GM23338 (cell line): ENCODE results near the gene DIO2. TPM values are rescaled to one million over a fixed set of nuclear protein-coding genes. Genes with fewer than 3 reads are reported as not detected.

Experiments
- ATAC-seq: fragments of 200-7000 bp; cut with Tn5 transposase; 3 replicates; pipeline ENCODE4 v1.9.1; 2020
- DNase-seq: peaks from one replicate; pipeline ENCODE4 v3.0.0-alpha.2; 2015; ENCODE audit warnings: low spot score
- H2AFZ ChIP-seq: fragments of 200-600 bp; sonication (generic); 2 replicates; pipeline ENCODE4 v1.8.0; 2016; ENCODE audit warnings: antibody characterized with exemption, mild to moderate bottlenecking, moderate library complexity
- H3F3A ChIP-seq: fragments of 200-600 bp; sonication (generic); replicated peaks from 2 replicates; pipeline ENCODE4 v1.8.0; 2017; ENCODE audit warnings: antibody characterized with exemption, mixed run types, low read depth
- H3K27ac ChIP-seq: fragments of 200-600 bp; sonication (generic); 2 replicates; pipeline ENCODE4 v1.6.1; 2016; ENCODE audit warnings: low read depth
- H3K27me3 ChIP-seq: fragments of 200-600 bp; sonication (generic); 2 replicates; pipeline ENCODE4 v1.8.0; 2016; ENCODE audit warnings: mild to moderate bottlenecking, mixed run types, moderate library complexity; ENCODE audit not compliant: insufficient read depth
- H3K36me3 ChIP-seq: fragments of 200-600 bp; sonication (generic); 2 replicates; pipeline ENCODE4 v1.8.0; 2016; ENCODE audit warnings: mild to moderate bottlenecking; ENCODE audit not compliant: insufficient read depth
- H3K4me1 ChIP-seq: fragments of 200-600 bp; sonication (generic); 2 replicates; pipeline ENCODE4 v1.8.0; 2016; ENCODE audit warnings: mild to moderate bottlenecking, moderate library complexity; ENCODE audit not compliant: insufficient read depth
- H3K4me2 ChIP-seq: fragments of 200-600 bp; sonication (generic); 2 replicates; pipeline ENCODE4 v1.7.1; 2017; ENCODE audit warnings: mixed run types
- H3K4me3 ChIP-seq: fragments of 200-600 bp; sonication (generic); 2 replicates; pipeline ENCODE4 v1.6.1; 2016; ENCODE audit warnings: mixed run types
- H3K79me2 ChIP-seq: fragments of 200-600 bp; sonication (generic); replicated peaks from 2 replicates; pipeline ENCODE4 v1.8.0; 2017; ENCODE audit warnings: mild to moderate bottlenecking; ENCODE audit not compliant: insufficient read depth
- H3K9me2 ChIP-seq: fragments of 200-600 bp; sonication (generic); 2 replicates; pipeline ENCODE4 v1.8.0; 2017; ENCODE audit not compliant: insufficient read depth
- H4K20me1 ChIP-seq: fragments of 200-600 bp; sonication (generic); replicated peaks from 2 replicates; pipeline ENCODE4 v1.8.0; 2017; ENCODE audit warnings: mild to moderate bottlenecking; ENCODE audit not compliant: insufficient read depth
- H3K27ac Mint-ChIP-seq: 2 replicates; pipeline ENCODE4 v1.8.0; 2020; ENCODE audit warnings: inconsistent platforms, mild to moderate bottlenecking, moderate library complexity, mixed read lengths
- H3K27me3 Mint-ChIP-seq: 3 replicates; pipeline ENCODE4 v1.8.0; 2022; ENCODE audit warnings: low read depth, mild to moderate bottlenecking, moderate library complexity, mixed read lengths, inconsistent platforms; ENCODE audit not compliant: insufficient read depth, poor library complexity
- H3K36me3 Mint-ChIP-seq: 3 replicates; pipeline ENCODE4 v1.8.0; 2021; ENCODE audit warnings: low read depth, mild to moderate bottlenecking, inconsistent platforms, moderate library complexity, mixed read lengths
- H3K4me1 Mint-ChIP-seq: 3 replicates; pipeline ENCODE4 v1.8.0; 2020; ENCODE audit warnings: mild to moderate bottlenecking, inconsistent platforms, mixed read lengths
- H3K4me3 Mint-ChIP-seq: 3 replicates; pipeline ENCODE4 v1.8.0; 2021; ENCODE audit warnings: moderate library complexity, mild to moderate bottlenecking, inconsistent platforms, mixed read lengths
- H3K9me3 Mint-ChIP-seq: 3 replicates; pipeline ENCODE4 v1.8.0; 2020; ENCODE audit warnings: moderate library complexity, mild to moderate bottlenecking, inconsistent platforms, mixed read lengths
- JUNB ChIP-seq: IDR thresholded peaks from one replicate; pipeline ENCODE4 v1.6.1; 2016; ENCODE audit warnings: antibody characterized with exemption; ENCODE audit not compliant: unreplicated experiment
- NANOG ChIP-seq: IDR thresholded peaks from 2 replicates; pipeline ENCODE4 v1.6.1; 2016; ENCODE audit warnings: antibody characterized with exemption, borderline replicate concordance
- POLR2AphosphoS5 ChIP-seq: IDR thresholded peaks from 2 replicates; pipeline ENCODE4 v1.6.1; 2016; ENCODE audit warnings: antibody characterized with exemption, low read depth
- STAT1 ChIP-seq: IDR thresholded peaks from one replicate; pipeline ENCODE4 v1.6.1; 2016; ENCODE audit warnings: antibody characterized with exemption; ENCODE audit not compliant: unreplicated experiment
- ZNF114 ChIP-seq: fragments of 250-450 bp; sonication (Bioruptor Pico); IDR thresholded peaks from 2 replicates; pipeline ENCODE4 v1.5.0; 2020; ENCODE audit warnings: mild to moderate bottlenecking, moderate library complexity
- ZNF331 ChIP-seq: fragments of 250-450 bp; sonication (Bioruptor Pico); IDR thresholded peaks from 2 replicates; pipeline ENCODE4 v1.5.0; 2020; ENCODE audit warnings: low read depth, mild to moderate bottlenecking, moderate library complexity
- polyA plus RNA-seq: library from polyadenylated mRNA; unstranded; fragments of >200 nt; fragmentation: Nextera tagmentation; extraction: Ambion mirVana; gene quantifications from 2 replicates; pipeline ENCODE4 v1.2.1, GENCODE V29; 2016
- total RNA-seq: library from RNA; depleted of rRNA; stranded (reverse); fragments of >200 nt; shearing (Covaris generic); gene quantifications from 2 replicates; pipeline ENCODE4 v1.2.3, GENCODE V29; 2014
- TF ChIP-seq, protein P1 (sequence below): fragments of 250-450 bp; sonication (Bioruptor Pico); IDR thresholded peaks from 2 replicates; pipeline ENCODE4 v1.5.0; 2020; ENCODE audit warnings: mild to moderate bottlenecking, moderate library complexity
- TF ChIP-seq, protein P2 (sequence below), 2 experiments: fragments of 200-600 bp in 1 of 2; sonication (generic) in 1 of 2; conservative IDR thresholded peaks; 2 replicates each; pipeline versions ENCODE4 v1.5.1 to v1.6.1; 2016 to 2017; ENCODE audit warnings: antibody characterized with exemption in 2 of 2, low read depth in 2 of 2, mild to moderate bottlenecking in 2 of 2, moderate library complexity in 1 of 2

Gene DIO2
- total and polyA plus RNA-seq, 2 experiments from 2014 or later, result 0.05 to 0.17 TPM

DNA sequence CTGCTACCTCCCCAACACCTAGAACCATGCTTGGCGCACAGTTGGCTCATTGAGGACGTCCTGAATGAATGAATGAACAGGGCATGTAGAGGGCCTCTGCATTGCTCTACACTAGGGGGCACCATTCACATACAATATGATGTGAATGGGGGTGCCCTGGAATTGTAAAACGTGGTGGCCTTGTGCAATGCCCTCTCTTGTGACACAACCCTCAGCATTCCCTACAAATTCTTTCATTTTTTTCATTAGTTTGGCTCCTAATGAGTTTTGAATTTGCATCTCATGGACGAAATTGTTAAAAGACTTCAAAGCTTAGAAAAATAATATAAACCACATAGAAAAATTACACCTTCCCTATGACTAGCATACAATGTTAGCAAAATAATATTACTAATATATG is 2.3 kb upstream of the DIO2 start:
- Mint-ChIP-seq H3K27me3 (no peaks in the 10 kb centered on the region), H3K36me3 (no peaks in the 10 kb centered on the region), H3K4me1 (peaks cover 14% of the 10 kb centered on the region), H3K27ac (no peak overlapping the region), H3K9me3 (no peaks in the 10 kb centered on the region), H3K4me3 (no peak overlapping the region)
- DNase-seq, result peak; percentile 86
- Histone ChIP-seq H3F3A (no peaks in the 10 kb centered on the region), H3K4me2 (no peak overlapping the region), H3K4me3 (no peak overlapping the region), H3K27ac (no peak overlapping the region), H3K4me1 (peaks cover 14% of the 10 kb centered on the region), H3K9me2 (no peaks in the 10 kb centered on the region), H4K20me1 (no peaks in the 10 kb centered on the region), H3K79me2 (no peaks in the 10 kb centered on the region), H2AFZ (0 out of 2 replicates have a peak overlapping the region, but pooled peaks have one; percentile 23), H3K27me3 (no peaks in the 10 kb centered on the region), H3K36me3 (no peaks in the 10 kb centered on the region)
- TF ChIP-seq, protein P1, sequence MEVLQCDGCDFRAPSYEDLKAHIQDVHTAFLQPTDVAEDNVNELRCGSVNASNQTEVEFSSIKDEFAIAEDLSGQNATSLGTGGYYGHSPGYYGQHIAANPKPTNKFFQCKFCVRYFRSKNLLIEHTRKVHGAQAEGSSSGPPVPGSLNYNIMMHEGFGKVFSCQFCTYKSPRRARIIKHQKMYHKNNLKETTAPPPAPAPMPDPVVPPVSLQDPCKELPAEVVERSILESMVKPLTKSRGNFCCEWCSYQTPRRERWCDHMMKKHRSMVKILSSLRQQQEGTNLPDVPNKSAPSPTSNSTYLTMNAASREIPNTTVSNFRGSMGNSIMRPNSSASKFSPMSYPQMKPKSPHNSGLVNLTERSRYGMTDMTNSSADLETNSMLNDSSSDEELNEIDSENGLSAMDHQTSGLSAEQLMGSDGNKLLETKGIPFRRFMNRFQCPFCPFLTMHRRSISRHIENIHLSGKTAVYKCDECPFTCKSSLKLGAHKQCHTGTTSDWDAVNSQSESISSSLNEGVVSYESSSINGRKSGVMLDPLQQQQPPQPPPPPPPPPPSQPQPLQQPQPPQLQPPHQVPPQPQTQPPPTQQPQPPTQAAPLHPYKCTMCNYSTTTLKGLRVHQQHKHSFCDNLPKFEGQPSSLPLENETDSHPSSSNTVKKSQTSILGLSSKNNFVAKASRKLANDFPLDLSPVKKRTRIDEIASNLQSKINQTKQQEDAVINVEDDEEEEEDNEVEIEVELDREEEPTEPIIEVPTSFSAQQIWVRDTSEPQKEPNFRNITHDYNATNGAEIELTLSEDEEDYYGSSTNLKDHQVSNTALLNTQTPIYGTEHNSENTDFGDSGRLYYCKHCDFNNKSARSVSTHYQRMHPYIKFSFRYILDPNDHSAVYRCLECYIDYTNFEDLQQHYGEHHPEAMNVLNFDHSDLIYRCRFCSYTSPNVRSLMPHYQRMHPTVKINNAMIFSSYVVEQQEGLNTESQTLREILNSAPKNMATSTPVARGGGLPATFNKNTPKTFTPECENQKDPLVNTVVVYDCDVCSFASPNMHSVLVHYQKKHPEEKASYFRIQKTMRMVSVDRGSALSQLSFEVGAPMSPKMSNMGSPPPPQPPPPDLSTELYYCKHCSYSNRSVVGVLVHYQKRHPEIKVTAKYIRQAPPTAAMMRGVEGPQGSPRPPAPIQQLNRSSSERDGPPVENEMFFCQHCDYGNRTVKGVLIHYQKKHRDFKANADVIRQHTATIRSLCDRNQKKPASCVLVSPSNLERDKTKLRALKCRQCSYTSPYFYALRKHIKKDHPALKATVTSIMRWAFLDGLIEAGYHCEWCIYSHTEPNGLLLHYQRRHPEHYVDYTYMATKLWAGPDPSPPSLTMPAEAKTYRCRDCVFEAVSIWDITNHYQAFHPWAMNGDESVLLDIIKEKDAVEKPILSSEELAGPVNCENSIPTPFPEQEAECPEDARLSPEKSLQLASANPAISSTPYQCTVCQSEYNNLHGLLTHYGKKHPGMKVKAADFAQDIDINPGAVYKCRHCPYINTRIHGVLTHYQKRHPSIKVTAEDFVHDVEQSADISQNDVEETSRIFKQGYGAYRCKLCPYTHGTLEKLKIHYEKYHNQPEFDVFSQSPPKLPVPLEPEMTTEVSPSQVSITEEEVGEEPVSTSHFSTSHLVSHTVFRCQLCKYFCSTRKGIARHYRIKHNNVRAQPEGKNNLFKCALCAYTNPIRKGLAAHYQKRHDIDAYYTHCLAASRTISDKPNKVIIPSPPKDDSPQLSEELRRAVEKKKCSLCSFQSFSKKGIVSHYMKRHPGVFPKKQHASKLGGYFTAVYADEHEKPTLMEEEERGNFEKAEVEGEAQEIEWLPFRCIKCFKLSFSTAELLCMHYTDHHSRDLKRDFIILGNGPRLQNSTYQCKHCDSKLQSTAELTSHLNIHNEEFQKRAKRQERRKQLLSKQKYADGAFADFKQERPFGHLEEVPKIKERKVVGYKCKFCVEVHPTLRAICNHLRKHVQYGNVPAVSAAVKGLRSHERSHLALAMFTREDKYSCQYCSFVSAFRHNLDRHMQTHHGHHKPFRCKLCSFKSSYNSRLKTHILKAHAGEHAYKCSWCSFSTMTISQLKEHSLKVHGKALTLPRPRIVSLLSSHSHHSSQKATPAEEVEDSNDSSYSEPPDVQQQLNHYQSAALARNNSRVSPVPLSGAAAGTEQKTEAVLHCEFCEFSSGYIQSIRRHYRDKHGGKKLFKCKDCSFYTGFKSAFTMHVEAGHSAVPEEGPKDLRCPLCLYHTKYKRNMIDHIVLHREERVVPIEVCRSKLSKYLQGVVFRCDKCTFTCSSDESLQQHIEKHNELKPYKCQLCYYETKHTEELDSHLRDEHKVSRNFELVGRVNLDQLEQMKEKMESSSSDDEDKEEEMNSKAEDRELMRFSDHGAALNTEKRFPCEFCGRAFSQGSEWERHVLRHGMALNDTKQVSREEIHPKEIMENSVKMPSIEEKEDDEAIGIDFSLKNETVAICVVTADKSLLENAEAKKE (CRISPR knock-in tag), result no peak
- TF ChIP-seq STAT1, result no peak
- no peak for TF ChIP-seq JUNB
- 0 out of 2 replicates have a peak, but pooled peaks have one; percentile 8 for TF ChIP-seq ZNF114 (CRISPR knock-in tag)
- no peak for TF ChIP-seq POLR2AphosphoS5
- TF ChIP-seq NANOG, result no peak
- TF ChIP-seq, protein P2, sequence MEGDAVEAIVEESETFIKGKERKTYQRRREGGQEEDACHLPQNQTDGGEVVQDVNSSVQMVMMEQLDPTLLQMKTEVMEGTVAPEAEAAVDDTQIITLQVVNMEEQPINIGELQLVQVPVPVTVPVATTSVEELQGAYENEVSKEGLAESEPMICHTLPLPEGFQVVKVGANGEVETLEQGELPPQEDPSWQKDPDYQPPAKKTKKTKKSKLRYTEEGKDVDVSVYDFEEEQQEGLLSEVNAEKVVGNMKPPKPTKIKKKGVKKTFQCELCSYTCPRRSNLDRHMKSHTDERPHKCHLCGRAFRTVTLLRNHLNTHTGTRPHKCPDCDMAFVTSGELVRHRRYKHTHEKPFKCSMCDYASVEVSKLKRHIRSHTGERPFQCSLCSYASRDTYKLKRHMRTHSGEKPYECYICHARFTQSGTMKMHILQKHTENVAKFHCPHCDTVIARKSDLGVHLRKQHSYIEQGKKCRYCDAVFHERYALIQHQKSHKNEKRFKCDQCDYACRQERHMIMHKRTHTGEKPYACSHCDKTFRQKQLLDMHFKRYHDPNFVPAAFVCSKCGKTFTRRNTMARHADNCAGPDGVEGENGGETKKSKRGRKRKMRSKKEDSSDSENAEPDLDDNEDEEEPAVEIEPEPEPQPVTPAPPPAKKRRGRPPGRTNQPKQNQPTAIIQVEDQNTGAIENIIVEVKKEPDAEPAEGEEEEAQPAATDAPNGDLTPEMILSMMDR (conservative IDR thresholded peaks at IDR 0.05; ENCODE audit: low read depth in 2 of 2), result peak; percentile 87 to 94
- no peak for TF ChIP-seq ZNF331 (CRISPR knock-in tag)
- peak; percentile 89 for ATAC-seq
